ENCODE measurements around the gene GPR22. TPM values are rescaled to one million over a fixed set of nuclear protein-coding genes. Genes with fewer than 3 reads are reported as not detected.

Gene GPR22
- total RNA-seq (2014; rRNA removed; shearing (Covaris generic)) = not detected in 2 replicates

GRCh38 chr7:107469929-107470328 lies at the start of gene GPR22:
Gene GPR22, plus strand, starts transcription at chr7:107470057. Its CDS starts 4,004 bp downstream, at chr7:107474061.
- DNase-seq (ENCODE audit: low spot score) = no peak

- no peak for DNase-seq (ENCODE audit: low spot score)
Measured at GRCh38 chr7:107427462-107427861, 42.4 kb upstream of the GPR22 start.

- no peak for DNase-seq (ENCODE audit: low spot score)
Measured at GRCh38 chr7:107428642-107429041, 41.2 kb upstream of the GPR22 start.

GRCh38 chr7:107430057-107430456 lies 39.8 kb upstream of the GPR22 start:
- DNase-seq (ENCODE audit: low spot score) = no peak

- DNase-seq (ENCODE audit: low spot score) = no peak
Measured at GRCh38 chr7:107432261-107432660, 37.6 kb upstream of the GPR22 start.

- no peak for DNase-seq (ENCODE audit: low spot score)
Measured at GRCh38 chr7:107435749-107436148, 34.1 kb upstream of the GPR22 start.

- DNase-seq (ENCODE audit: low spot score) = no peak
Measured at GRCh38 chr7:107439025-107439424, 30.8 kb upstream of the GPR22 start.

- DNase-seq (ENCODE audit: low spot score) = no peak
Measured at GRCh38 chr7:107441581-107442422, 28.1 kb upstream of the GPR22 start.

- no peak for DNase-seq (ENCODE audit: low spot score)
Measured at GRCh38 chr7:107442678-107443077, 27.2 kb upstream of the GPR22 start.

GRCh38 chr7:107446531-107446930 lies 23.3 kb upstream of the GPR22 start:
- no peak for DNase-seq (ENCODE audit: low spot score)

GRCh38 chr7:107446988-107447387 lies 22.9 kb upstream of the GPR22 start:
- no peak for DNase-seq (ENCODE audit: low spot score)

- no peak for DNase-seq (ENCODE audit: low spot score)
Measured at GRCh38 chr7:107450970-107451369, 18.9 kb upstream of the GPR22 start.

GRCh38 chr7:107453388-107453787 lies 16.5 kb upstream of the GPR22 start:
- no peak for DNase-seq (ENCODE audit: low spot score)

- no peak for DNase-seq (ENCODE audit: low spot score)
Measured at GRCh38 chr7:107461938-107462533, 7.8 kb upstream of the GPR22 start.

GRCh38 chr7:107463139-107464078 lies 6.4 kb upstream of the GPR22 start:
- DNase-seq (ENCODE audit: low spot score) = peak; percentile 79

GRCh38 chr7:107464666-107465226 lies 5.1 kb upstream of the GPR22 start:
- no peak for DNase-seq (ENCODE audit: low spot score)

- no peak for DNase-seq (ENCODE audit: low spot score)
Measured at GRCh38 chr7:107467972-107468371, 1.9 kb upstream of the GPR22 start.

GRCh38 chr7:107468824-107469223 lies 1.0 kb upstream of the GPR22 start:
- DNase-seq (ENCODE audit: low spot score) = no peak

- DNase-seq (ENCODE audit: low spot score) = no peak
Measured at GRCh38 chr7:107471292-107472070, 1.6 kb downstream of the GPR22 start.

- DNase-seq (ENCODE audit: low spot score) = no peak
Measured at GRCh38 chr7:107472116-107472515, 2.3 kb downstream of the GPR22 start.

- DNase-seq (ENCODE audit: low spot score) = no peak
Measured at GRCh38 chr7:107474104-107474521, 4.3 kb downstream of the GPR22 start.

Data from H4 (cell line).